HG03039 (cell line): ENCODE results near the gene SLC8A1.

Experiments
- ATAC-seq: cut with Tn5 transposase; IDR thresholded peaks from one replicate; pipeline ENCODE4 v1.9.1; 2021; ENCODE audit warnings: mild to moderate bottlenecking, moderate library complexity; ENCODE audit not compliant: unreplicated experiment

SLC8A1 gene

DNA sequence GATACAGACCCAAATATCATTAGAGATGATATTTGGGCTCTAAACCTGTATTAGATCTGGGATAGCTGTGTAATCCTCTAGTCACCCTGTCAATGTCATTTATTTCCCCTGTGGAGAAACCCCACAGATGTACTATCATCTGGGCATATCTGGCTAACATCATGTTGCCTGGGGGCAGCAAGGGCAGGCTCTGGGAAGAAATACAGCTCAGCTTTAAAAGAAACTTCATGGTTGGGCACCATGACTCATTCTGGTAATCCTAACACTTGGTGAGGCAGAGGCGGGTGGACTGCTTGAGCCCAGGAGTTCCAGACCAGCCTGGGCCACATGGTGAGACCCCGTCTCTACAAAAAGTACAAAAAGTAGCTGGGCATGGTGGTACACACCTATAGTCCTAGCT is 282.5 kb downstream of the SLC8A1 start:
- ATAC-seq: no peak

DNA sequence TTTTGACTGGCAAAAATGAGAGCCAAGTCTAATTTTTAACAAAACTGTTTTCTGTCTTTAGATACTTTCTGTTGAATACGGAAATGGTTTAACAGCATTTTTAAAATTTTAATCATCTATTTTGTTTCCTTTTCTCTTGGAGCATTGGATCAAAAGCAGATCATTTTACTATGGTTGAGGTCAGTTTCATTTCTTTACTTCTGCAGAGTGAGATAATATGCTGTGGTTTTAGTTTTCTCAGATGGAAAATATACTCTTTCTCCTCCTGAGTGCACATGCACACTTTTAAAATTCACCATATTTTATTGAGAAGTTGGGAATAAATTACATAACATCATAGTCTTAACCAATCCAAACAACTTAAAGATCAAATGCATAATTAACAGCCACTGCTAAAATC is 283.3 kb downstream of the SLC8A1 start:
- no peak for ATAC-seq

DNA sequence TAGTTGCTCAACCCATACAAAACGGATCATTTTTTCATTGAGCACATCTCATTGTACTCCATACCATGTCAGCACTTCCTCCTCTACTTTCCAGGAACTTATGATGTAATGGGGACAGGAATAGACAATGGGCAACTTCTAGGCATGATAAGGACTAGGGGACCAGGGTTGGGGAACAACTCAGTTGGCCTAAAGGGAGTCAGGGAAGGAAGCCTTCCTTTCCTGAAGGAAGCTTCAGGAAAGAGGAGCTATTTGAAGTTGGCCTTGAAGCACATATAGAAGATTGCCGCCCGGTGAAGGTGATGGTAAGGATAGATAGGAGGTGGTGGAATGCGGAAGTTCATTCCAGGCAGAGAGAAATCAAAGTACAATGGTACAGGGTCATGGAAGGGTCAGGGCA is 283.9 kb downstream of the SLC8A1 start:
- ATAC-seq: no peak

GRCh38 chr2:40166006-40166405 is 285.9 kb downstream of the SLC8A1 start:
- no peak for ATAC-seq

- no peak for ATAC-seq
Observed at GRCh38 chr2:40165509-40165844, 286.4 kb downstream of the SLC8A1 start.

- ATAC-seq: no peak
Observed at GRCh38 chr2:40164736-40165508, 287.0 kb downstream of the SLC8A1 start.

GRCh38 chr2:40161986-40162385 is 289.9 kb downstream of the SLC8A1 start:
- no peak for ATAC-seq

DNA sequence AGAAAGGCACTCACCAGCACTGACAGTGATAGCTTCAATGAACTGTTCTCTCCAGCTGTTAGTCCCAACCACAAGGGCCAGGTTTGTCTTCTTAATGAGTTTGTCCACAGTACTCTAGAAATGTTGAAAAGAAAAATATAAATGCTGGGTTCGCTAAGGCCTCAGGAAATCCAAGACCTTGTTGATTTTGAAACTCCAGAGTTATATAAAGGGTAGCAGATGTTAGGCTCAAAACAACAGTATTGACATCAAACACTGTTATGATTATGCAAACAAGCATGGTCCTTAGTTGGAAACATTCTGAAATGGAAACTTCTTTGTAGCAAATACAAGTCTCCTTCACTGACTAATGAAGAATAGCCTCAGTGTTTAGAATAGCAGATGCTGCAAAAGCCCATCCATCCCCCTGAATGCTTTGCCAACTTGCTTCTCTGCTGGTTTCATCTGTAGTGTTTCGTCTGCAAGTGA is 291.1 kb downstream of the SLC8A1 start:
- no peak for ATAC-seq

DNA sequence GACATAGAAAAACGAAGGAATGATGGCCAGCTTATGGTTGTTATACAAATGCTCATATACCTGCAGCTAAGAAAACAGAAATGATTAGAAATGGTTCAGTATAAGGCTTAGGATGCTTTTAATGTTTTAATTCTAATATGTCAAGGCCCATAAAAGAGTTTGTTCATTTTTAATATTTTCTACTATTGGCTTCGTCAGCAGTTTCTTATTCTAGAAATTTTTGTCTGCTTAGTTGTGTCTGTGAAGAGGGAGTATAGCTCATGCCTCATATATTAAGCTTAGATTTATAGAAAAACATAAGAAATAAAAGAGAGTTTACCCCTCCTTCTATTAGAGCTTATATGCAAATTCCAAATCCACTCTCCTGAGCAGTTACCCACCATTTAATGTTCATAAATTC is 292.6 kb downstream of the SLC8A1 start:
- no peak for ATAC-seq

DNA sequence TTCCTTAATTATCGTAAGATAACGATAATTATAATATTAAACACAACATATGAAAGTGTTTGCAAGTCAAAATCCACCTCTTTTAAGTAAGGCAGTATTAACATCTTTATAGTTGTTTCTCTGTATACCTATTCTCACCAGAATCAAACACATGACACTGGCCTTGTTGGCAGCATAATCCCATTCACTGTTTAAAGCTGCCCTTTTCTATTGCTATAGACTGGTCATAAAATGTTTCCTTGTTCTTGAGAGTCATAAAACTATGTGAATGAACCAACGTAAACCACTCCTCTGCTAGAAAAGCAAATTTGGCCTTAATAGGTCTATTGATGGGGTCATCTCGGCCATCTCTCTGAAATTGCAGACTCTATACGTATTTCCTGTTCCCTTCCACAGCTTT is 293.1 kb downstream of the SLC8A1 start:
- ATAC-seq: no peak

- no peak for ATAC-seq
Observed at GRCh38 chr2:40155728-40156127, 296.2 kb downstream of the SLC8A1 start.

DNA sequence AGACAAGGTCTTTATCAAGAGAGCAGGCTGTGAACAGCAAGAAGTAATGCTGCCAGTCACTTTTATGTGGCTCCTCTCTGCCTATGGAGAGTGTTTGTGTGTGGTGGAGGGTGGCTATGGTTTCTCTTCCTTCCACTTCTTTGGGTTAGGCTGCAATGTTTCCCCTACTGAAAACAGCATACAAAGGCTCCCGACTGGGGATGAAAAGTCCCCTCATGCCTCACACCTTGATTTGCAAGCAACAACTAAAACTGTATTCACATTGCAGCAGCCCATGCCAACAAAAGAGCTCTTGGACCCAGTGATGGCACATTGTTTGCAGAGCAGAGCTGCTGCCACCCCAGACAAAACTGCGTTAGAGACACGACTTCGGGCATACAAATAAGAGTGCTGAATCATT is 301.6 kb downstream of the SLC8A1 start:
- ATAC-seq: no peak

DNA sequence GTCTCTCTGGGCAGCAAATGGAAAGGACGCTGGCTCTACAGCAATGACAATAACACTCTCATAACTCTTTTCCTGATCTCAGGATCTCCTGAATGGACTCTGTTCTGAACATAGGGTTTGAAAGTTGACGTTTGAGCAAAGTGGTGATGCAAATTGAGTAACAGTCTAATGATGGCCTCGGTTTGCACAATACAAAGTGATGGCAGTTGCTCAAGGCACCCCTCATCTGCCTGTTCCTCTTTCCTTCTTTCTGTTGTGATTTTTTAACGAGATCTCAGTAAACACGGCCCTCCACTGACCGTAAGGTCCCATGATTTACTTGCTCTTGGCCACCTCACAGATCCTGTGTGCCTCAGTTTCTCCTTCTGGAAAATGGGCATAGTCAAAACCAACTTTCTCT is 303.6 kb downstream of the SLC8A1 start:
- ATAC-seq: no peak

DNA sequence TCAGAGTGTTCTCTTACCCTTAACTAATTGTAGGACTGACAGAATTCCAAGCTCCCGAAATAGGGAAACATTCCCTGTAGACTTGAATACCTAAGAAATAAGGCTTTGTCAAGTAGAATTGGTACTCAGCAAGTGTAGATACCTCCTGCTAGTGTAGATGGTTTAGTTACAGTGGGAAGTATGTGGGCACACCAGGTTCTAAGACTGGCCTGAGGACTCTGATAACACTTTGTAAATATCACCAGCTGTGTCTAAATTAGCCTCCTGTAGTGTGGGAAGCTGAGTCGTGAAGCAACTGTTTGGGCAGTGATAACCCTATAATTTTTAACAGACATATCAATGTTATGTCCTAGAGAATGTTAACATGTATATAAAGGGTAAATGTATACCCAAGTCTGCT is 304.5 kb downstream of the SLC8A1 start:
- no peak for ATAC-seq

DNA sequence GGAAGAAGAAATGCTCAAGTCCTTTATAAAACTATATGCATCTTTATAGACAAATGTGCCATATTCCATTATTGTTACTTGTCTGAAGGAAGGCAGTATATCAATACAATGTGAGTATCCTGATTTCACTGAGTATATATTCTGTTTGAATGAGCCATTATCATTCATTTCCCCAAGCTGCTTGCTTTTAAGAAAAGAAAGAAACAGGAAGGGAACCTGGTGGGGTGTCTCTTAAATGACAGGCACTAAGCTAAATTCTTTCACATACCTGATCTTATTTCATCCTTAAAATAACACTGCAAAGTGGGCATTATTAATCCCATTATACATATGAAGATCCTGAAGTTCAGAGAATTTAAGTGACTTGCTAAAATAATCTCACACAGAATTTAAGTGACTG is 307.9 kb downstream of the SLC8A1 start:
- no peak for ATAC-seq

- ATAC-seq: no peak
Observed at GRCh38 chr2:40138314-40138713, 313.6 kb downstream of the SLC8A1 start.

DNA sequence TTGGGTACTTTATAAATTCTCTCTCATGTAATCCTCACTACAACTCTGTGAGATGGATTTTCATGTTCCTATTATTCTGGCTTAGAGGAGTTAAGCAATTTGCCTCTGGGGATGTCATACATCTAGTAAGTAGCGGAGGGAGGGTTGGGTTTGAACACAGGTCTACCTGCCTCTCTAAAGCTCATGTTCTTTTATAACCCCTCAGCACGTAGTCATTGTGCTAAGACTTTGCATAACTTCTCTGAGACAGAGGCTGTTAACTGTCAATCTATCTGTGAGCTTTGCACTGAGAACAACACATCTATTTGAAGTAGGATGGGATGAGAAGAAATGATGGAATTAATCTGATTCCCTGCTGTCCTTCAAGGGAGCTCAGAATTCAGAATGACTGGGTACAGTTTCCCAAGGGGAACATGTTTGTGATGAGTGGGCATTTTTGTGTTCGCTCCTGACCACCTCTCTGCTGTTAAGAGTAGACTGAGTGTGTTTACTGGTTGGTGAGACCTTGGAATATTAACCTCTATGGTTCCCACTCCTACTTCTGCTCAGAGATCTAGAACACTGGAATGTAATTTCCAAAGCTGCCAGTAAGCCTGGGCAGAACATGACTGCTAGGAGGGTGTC is 320.7 kb downstream of the SLC8A1 start:
- ATAC-seq: no peak

DNA sequence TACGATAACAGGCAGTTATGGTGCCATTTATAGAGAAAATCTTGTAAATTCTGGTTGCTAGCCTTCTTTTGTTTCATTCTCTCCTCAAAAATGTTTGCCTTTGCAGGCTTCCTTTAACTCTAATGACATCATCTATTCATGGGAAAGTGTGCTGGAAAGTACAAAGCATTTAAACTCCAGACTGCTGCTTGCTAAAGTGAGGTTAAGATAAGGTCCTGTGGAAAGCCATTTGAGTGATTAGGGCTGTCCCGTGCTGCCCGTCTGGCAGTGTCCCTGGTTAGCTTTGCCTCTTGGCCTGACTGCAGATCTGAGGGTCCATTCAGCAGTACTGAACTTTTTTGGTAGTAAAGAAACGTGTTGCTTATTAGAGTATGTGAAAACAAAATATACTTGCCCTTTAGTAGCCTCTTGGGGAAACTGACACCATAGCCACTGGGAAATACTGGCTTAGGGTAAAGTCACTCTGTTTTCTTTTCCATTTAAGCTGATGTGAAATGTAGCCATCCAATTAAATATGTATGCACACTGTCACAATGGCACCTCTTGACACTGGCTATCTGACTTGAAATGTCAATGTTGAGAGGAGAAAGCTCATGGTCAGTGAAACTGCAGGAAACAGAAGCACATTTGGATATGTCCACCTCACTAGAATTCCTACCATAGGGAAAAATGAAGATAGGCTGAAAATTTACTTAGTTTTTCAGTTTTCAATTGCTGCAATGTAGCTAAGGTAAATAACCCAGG is 321.5 kb downstream of the SLC8A1 start:
- no peak for ATAC-seq

GRCh38 chr2:40129725-40130124 is 322.2 kb downstream of the SLC8A1 start:
- ATAC-seq: no peak

- no peak for ATAC-seq
Observed at GRCh38 chr2:40128796-40129195, 323.1 kb downstream of the SLC8A1 start.

- no peak for ATAC-seq
Observed at GRCh38 chr2:40127890-40128557, 323.9 kb downstream of the SLC8A1 start.

GRCh38 chr2:40127146-40127545 is 324.7 kb downstream of the SLC8A1 start:
- ATAC-seq: no peak
